Astrocyte of the cerebellum (primary cell): ENCODE data around the gene CCNI.

Experiments used
- DNase-seq: peaks from one replicate; pipeline ENCODE4 v3.0.0-alpha.2; 2011; ENCODE audit warnings: low read depth
- H3K4me3 ChIP-seq: 2 replicates; pipeline ENCODE4 v1.5.1; 2011; ENCODE audit warnings: mild to moderate bottlenecking, low read depth, low read length, moderate library complexity
- in situ Hi-C: cut with HindIII; loops from 2 replicates; pipeline ENCODE4 v1.10.0; 2017; ENCODE audit warnings: low sequenced_read_pairs
- TF ChIP-seq, protein P1 (sequence below): IDR thresholded peaks from 2 replicates; pipeline ENCODE4 v1.5.1; 2012; ENCODE audit warnings: low read length, low read depth, moderate library complexity, mild to moderate bottlenecking; ENCODE audit errors: missing control alignments

CCNI gene

DNA sequence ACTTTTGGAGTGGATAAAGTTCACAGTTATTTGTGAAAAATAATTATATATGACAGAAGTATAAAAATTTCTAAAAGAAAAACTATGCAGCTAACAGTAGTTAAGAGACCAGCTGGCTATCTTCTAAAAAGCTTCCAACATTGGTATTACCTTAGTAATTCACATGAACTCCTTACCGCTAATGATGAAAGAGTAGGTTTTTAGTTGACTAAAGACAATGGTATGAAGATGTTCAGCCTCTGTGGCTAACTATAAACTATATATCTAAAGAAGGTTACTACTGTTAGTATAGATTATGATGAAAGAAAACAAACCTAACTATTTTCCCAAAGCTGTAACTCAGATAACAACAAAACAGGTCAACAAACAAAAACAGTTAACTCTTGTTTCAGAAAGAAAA lies 10.4 kb downstream of the CCNI start:
- DNase-seq, result no peak
- no peak overlapping the region for H3K4me3 ChIP-seq
- in situ Hi-C loops, result no loop called here
- TF ChIP-seq, protein P1, sequence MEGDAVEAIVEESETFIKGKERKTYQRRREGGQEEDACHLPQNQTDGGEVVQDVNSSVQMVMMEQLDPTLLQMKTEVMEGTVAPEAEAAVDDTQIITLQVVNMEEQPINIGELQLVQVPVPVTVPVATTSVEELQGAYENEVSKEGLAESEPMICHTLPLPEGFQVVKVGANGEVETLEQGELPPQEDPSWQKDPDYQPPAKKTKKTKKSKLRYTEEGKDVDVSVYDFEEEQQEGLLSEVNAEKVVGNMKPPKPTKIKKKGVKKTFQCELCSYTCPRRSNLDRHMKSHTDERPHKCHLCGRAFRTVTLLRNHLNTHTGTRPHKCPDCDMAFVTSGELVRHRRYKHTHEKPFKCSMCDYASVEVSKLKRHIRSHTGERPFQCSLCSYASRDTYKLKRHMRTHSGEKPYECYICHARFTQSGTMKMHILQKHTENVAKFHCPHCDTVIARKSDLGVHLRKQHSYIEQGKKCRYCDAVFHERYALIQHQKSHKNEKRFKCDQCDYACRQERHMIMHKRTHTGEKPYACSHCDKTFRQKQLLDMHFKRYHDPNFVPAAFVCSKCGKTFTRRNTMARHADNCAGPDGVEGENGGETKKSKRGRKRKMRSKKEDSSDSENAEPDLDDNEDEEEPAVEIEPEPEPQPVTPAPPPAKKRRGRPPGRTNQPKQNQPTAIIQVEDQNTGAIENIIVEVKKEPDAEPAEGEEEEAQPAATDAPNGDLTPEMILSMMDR, result no peak

DNA sequence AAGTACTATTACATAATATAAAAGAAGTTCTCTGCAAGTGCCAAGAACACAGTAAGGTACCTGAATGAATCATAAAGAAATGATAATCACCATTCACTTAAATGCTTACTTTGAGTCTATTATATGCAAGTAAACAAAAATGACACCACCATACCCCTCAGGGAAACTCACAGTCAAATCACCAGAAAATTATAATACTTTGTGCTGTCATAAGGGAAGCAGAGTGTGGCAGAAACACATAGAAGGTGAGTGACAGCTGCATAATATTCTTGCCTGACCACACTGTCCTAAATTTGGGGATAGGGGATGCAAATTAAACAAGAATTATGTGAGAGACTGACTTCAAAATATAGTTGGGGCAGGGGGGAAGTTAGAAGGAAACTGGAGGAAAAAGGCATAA lies 12.9 kb downstream of the CCNI start:
- no peak for DNase-seq
- in situ Hi-C loops, result no loop called here
- TF ChIP-seq, protein P1, result no peak

DNA sequence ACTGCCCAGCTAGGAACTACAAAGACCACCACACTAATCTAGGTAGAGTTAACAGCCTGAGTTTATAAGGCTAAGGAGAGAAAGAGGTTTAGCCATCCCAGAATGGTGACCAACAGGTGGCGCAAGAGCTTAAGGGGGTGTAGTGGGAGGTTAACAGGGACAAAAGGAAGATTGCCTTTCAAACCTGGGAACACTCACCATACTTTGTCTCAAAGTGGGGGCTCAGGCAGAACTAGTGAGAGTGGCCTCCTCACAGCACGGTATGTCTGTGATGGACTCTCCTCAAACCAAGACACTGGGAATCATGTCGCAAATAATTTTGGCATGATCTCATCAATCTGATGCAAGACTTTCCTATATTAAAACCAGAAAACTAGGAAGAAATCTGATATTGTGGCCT lies 23.4 kb downstream of the CCNI start:
- in situ Hi-C loops, result no loop called here
- no peak for DNase-seq
- TF ChIP-seq, protein P1, result peak; percentile 46
- H3K4me3 ChIP-seq, result no peak overlapping the region

More for the DNA sequence above, 12.9 kb downstream of the CCNI start:
- no peak overlapping the region for H3K4me3 ChIP-seq

DNA sequence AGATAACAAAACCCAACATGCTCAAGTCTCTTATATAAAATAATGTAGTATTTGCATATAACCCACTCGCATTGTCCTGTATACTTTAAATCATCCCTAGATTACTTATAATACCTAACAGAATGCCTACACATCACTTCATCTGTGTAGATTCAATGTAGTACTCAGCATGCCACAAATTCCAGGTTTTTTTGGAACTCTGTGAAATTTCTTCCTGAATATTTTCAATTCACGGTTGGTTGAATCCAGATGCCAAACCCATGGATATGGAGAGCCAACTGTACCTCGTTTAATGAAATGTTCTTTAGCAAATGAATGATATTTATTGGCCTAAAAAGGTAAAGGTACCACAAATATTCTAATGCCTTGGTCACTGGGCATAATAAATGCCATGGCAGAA lies 24.8 kb downstream of the CCNI start:
- no peak overlapping the region for H3K4me3 ChIP-seq
- DNase-seq, result peak; percentile 54
- in situ Hi-C loops, result no loop called here
- TF ChIP-seq, protein P1, result no peak

DNA sequence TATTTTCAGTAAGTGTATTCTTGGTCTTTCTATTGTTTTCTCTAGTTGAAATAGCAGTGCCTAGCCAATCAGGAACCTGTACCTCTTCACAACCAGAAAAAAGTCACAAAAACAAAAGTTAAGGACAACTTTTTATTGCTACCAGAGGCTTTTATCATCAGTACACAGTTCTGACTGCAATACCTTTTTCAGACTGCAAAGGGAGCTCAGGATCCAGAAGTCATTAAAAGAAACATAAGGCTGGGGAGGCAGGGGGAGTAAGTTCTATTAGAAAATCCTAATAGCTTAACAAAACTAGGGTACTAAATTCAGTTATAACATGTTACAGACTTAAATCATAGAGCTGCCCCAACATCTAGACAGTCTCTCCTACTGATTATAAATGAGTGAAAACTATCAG lies 28.8 kb downstream of the CCNI start:
- in situ Hi-C loops, result no loop called here
- TF ChIP-seq, protein P1, result peak; percentile 44
- H3K4me3 ChIP-seq, result no peak overlapping the region
- DNase-seq, result no peak

DNA sequence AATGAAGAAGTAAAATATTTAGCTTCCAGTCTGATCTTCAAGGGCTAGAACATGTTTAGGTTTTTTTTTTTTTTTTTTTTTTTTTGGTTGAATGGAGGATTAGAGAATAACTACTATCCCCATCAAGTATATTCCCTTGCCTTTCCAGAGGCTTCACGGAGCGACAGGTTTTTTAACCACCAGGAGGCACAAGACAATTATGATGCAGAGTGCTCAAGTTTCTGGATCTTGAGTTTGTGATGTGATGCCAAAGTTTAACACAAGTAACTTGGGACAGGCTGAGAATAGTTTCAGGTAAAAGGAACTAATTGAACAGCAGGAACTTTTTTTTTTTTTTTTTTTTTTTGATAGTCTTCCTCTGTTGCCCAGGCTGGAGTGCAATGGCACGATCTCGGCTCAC lies 30.3 kb downstream of the CCNI start:
- TF ChIP-seq, protein P1, result peak; percentile 47
- DNase-seq, result peak; percentile 20
- in situ Hi-C loops, result no loop called here
- no peak overlapping the region for H3K4me3 ChIP-seq
